ENCODE data around the gene SLC30A4. TPM values are rescaled to one million over a fixed set of nuclear protein-coding genes. Genes with fewer than 3 reads are reported as not detected.

Gene SLC30A4
- total RNA-seq, 4 donors from 2014 or later, result 12.5 to 15.9 (median 13.6) TPM

DNA sequence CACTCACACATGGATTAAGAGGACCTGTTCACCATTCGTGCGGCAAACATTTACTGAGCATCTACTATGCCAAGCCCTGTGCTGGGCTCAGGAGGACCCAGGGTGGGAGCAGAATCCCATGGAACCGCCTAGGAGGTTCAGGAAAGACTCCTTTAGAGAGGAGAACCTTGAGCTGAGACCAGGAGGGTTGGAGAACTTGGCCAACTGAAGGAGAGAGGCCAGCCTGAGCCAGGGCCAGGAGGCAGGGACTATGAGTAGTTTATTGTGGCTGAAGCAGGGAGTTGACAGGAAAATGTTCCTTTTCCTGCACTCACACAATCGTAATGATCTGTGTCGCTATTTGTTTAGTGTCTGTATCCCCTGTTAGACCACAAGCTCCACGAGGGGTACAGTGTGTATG is 71.3 kb downstream of the SLC30A4 start:
- 90 to 92% methylated on average over 6 of the region's 6 CpGs for WGBS, 2 donors
- no peaks in the 10 kb centered on the region for H3K27me3 ChIP-seq
- intact Hi-C loops (cut with DNase I), result no loop called here
- H3K4me3 ChIP-seq (replicated peaks in 1 of 3), result no peak overlapping the region
- TF ChIP-seq, protein P1, sequence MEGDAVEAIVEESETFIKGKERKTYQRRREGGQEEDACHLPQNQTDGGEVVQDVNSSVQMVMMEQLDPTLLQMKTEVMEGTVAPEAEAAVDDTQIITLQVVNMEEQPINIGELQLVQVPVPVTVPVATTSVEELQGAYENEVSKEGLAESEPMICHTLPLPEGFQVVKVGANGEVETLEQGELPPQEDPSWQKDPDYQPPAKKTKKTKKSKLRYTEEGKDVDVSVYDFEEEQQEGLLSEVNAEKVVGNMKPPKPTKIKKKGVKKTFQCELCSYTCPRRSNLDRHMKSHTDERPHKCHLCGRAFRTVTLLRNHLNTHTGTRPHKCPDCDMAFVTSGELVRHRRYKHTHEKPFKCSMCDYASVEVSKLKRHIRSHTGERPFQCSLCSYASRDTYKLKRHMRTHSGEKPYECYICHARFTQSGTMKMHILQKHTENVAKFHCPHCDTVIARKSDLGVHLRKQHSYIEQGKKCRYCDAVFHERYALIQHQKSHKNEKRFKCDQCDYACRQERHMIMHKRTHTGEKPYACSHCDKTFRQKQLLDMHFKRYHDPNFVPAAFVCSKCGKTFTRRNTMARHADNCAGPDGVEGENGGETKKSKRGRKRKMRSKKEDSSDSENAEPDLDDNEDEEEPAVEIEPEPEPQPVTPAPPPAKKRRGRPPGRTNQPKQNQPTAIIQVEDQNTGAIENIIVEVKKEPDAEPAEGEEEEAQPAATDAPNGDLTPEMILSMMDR (IDR thresholded peaks at IDR 0.05), result no peak
- no peak for TF ChIP-seq POLR2A (IDR thresholded peaks at IDR 0.05)
- no peaks in the 10 kb centered on the region for H3K4me1 ChIP-seq
- no peak for DNase-seq
- no peaks in the 10 kb centered on the region for H3K36me3 ChIP-seq
- H3K9me3 ChIP-seq, result no peaks in the 10 kb centered on the region
- H3K27ac ChIP-seq, result no peak overlapping the region

DNA sequence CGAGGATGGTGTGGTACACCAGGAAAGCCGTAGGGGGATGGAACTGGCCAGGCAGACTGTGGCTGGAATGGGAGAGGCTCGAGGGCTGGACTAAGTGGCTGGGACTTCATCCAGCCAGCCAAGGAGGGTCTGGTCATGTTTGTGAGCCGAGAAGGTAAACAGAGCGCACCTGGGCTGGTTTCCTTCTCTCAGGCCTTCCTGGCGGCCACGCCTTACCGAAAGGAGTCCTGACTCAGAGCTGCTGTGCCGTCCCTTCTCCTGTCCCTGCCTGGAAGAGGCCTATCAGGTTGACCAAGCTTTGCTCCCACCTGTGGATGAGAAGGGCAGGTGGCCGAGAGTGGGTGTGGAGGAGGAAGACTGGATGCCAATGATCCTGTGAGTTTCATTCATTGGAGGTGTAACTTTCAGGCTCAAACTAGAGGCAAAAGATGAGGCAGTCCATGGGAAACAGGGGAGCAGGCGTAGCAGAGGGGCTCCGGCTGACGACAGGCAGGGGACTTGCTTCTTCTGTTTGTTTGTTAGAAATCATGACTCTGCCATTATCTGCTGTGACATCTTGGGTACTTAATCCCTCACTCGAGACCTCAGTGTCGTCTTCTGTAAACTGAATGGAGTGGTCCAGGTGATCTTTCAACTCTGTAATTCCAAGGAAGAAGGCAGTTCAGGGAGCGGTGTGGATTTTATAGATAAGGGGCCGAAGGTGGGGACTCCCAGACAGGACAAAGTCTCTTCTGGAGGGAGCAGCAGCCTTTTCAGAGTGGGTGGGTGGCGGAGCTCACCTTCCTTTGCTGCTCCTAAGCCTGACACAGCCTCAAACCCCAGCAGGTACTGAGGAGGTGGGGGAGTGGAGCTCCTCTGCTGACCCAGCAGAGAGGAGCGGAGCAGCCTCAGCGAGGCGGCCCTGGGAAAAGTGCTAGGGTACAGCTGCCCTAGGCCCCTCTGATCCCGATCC is 72.4 kb downstream of the SLC30A4 start:
- TF ChIP-seq, protein P1 (IDR thresholded peaks at IDR 0.05), result no peak
- no peak for TF ChIP-seq POLR2A (IDR thresholded peaks at IDR 0.05)
- no peak overlapping the region for H3K4me3 ChIP-seq (replicated peaks in 1 of 3)
- peaks cover 0 to 8% of the 10 kb centered on the region in 2 donors for H3K4me1 ChIP-seq
- H3K9me3 ChIP-seq, result no peaks in the 10 kb centered on the region
- WGBS, 2 donors, result 84 to 90% methylated on average over 22 of the region's 22 CpGs
- no peak overlapping the region for H3K27ac ChIP-seq
- no peaks in the 10 kb centered on the region for H3K27me3 ChIP-seq
- DNase-seq, result no peak
- no peaks in the 10 kb centered on the region for H3K36me3 ChIP-seq
- intact Hi-C loops (cut with DNase I), result no loop called here

DNA sequence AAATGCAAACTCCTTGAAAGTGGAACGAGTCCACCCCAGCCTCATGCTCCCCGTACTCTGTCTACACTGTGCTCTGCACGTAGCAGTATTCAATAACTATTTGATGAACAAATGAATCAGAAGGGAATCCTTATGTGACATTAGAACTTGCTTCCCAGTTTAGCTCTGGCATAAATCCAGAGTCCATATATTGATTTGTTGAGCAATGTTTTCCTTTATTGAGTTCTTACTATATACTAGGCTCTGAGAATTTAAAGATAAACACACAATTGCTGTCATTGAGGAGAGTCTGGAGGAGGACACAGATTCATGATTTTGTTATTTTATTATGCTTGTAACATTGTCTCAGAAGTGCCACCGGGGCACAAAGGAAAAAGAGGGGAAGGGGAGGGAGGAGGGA is 73.2 kb downstream of the SLC30A4 start:
- H3K36me3 ChIP-seq, result no peaks in the 10 kb centered on the region
- H3K4me3 ChIP-seq (replicated peaks in 1 of 3), result no peak overlapping the region
- DNase-seq, result no peak
- intact Hi-C loops (cut with DNase I), result no loop called here
- H3K9me3 ChIP-seq, result no peaks in the 10 kb centered on the region
- 82 to 85% methylated on average over 4 of the region's 4 CpGs for WGBS, 2 donors
- H3K4me1 ChIP-seq, result peaks cover 0 to 11% of the 10 kb centered on the region in 2 donors
- no peak overlapping the region for H3K27ac ChIP-seq
- no peaks in the 10 kb centered on the region for H3K27me3 ChIP-seq
- TF ChIP-seq, protein P1 (IDR thresholded peaks at IDR 0.05), result no peak
- TF ChIP-seq POLR2A (IDR thresholded peaks at IDR 0.05), result no peak

DNA sequence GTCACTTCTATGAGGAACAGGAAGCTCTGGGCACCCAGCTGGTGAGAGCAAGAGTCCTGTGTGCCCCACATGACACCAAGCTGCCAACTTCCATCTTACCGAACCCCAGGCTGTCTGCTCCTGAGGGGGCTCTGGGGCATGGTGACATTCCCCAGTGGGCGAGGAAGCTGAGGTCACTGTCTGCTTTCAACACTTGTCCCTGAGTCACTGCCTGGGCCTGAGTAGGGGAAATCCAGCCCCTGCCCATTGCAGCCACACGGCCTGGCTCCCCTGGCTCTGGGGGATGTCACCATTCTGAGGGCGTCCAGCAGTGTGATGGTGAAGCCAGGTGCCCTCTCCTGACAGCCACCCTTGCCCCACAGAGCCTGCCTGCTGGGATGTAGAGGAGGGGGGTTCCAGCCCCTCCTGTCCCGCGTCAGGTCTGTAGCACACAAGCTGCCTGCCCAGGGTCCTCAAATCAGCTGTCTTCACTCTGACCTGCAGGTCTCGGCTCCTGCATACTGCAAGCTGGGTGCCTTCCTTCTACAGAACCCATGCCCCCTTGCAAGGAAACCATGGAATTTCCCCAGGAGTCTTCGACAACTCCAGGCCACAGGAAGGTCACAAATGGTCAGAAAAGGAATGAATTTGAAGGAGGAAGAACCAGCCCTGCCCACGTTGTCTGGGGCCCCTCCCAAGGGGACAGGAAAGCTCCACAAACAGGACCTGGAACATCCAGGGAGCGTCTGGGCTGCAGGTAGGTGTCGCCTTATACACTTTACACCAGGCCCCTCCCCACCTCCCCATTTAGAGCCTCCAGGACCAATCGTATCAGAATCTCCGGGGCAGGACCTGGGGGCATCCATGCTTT is 74.3 kb downstream of the SLC30A4 start:
- H3K27ac ChIP-seq, result no peak overlapping the region
- H3K9me3 ChIP-seq, result no peaks in the 10 kb centered on the region
- intact Hi-C loops (cut with DNase I), result no loop called here
- H3K36me3 ChIP-seq, result no peaks in the 10 kb centered on the region
- H3K4me1 ChIP-seq, result peaks cover 0 to 11% of the 10 kb centered on the region in 2 donors
- no peak overlapping the region for H3K4me3 ChIP-seq (replicated peaks in 1 of 3)
- H3K27me3 ChIP-seq, result no peaks in the 10 kb centered on the region
- 56 to 79% methylated on average over 6 to 13 of the region's 13 CpGs for WGBS, 2 donors
- TF ChIP-seq, protein P1 (IDR thresholded peaks at IDR 0.05), result no peak
- no peak for TF ChIP-seq POLR2A (IDR thresholded peaks at IDR 0.05)
- no peak for DNase-seq

Measured in thyroid gland (tissue), 4 donors.